HepG2 (cell line): ENCODE results near the gene PRIM2. TPM values are rescaled to one million over a fixed set of nuclear protein-coding genes. Genes with fewer than 3 reads are reported as not detected.
A peak's percentile ranks its signal among the peaks of the same experiment; 100 is the strongest.

Experiments used
- BCL3 ChIP-seq: sonication (generic); formaldehyde crosslinking; IDR thresholded peaks from 2 replicates; pipeline ENCODE4 v1.5.1; 2020; ENCODE audit warnings: mild to moderate bottlenecking, missing genetic modification reagents, moderate library complexity
- BRCA1 ChIP-seq: sonication (generic); formaldehyde crosslinking; IDR thresholded peaks from 2 replicates; pipeline ENCODE4 v1.4.0; 2020; ENCODE audit warnings: missing genetic modification reagents
- DMTF1 ChIP-seq: sonication (generic); formaldehyde crosslinking; IDR thresholded peaks from 2 replicates; pipeline ENCODE4 v1.4.0; 2020; ENCODE audit warnings: mild to moderate bottlenecking, missing genetic modification reagents
- FOXA1 ChIP-seq, 2 experiments: fragments of 450-650 bp in 1 of 2; sonication (generic) in 1 of 2; formaldehyde crosslinking in 1 of 2; IDR thresholded peaks; 2 replicates each; pipeline versions ENCODE4 v1.4.0 to v1.6.1; 2016 to 2020; ENCODE audit warnings: missing genetic modification reagents in 1 of 2
- GABPB1 ChIP-seq: IDR thresholded peaks from 2 replicates; pipeline ENCODE4 v1.6.1; 2016; ENCODE audit warnings: mild to moderate bottlenecking, missing genetic modification reagents, moderate library complexity, missing compliant biosample characterization
- IKZF5 ChIP-seq: IDR thresholded peaks from 2 replicates; pipeline ENCODE4 v1.6.1; 2018; ENCODE audit warnings: missing genetic modification reagents, mild to moderate bottlenecking, missing compliant biosample characterization
- REST ChIP-seq, 2 experiments: IDR thresholded peaks; 2 replicates each; pipeline ENCODE4 v1.6.1; 2011 to 2012; ENCODE audit warnings: low read length in 2 of 2, borderline replicate concordance in 1 of 2, low read depth in 1 of 2, mild to moderate bottlenecking in 1 of 2, moderate library complexity in 1 of 2
- YY1 ChIP-seq: IDR thresholded peaks from 2 replicates; pipeline ENCODE4 v1.6.1; 2011; ENCODE audit warnings: low read length, low read depth, moderate library complexity, mild to moderate bottlenecking; ENCODE audit not compliant: insufficient read depth, insufficient replicate concordance
- ZFP36L1 ChIP-seq: sonication (generic); formaldehyde crosslinking; IDR thresholded peaks from 2 replicates; pipeline ENCODE4 v1.8.0; 2022; ENCODE audit warnings: mild to moderate bottlenecking, missing genetic modification reagents, moderate library complexity
- ZNF274 ChIP-seq: sonication (generic); formaldehyde crosslinking; IDR thresholded peaks from 2 replicates; pipeline ENCODE4 v1.5.1; 2020; ENCODE audit warnings: mild to moderate bottlenecking, missing genetic modification reagents
- ZNF317 ChIP-seq: sonication (generic); formaldehyde crosslinking; IDR thresholded peaks from 2 replicates; pipeline ENCODE4 v1.5.0; 2020; ENCODE audit warnings: mild to moderate bottlenecking, missing genetic modification reagents
- ZNF446 ChIP-seq: sonication (generic); formaldehyde crosslinking; IDR thresholded peaks from 2 replicates; pipeline ENCODE4 v1.5.0; 2020; ENCODE audit warnings: mild to moderate bottlenecking, missing genetic modification reagents
- ZNF510 ChIP-seq: sonication (generic); formaldehyde crosslinking; IDR thresholded peaks from 2 replicates; pipeline ENCODE4 v1.4.0; 2020; ENCODE audit warnings: low read depth, mild to moderate bottlenecking, missing genetic modification reagents
- ZNF549 ChIP-seq: sonication (generic); formaldehyde crosslinking; IDR thresholded peaks from 2 replicates; pipeline ENCODE4 v1.5.0; 2020; ENCODE audit warnings: missing genetic modification reagents
- ZNF557 ChIP-seq: sonication (generic); formaldehyde crosslinking; IDR thresholded peaks from 2 replicates; pipeline ENCODE4 v1.4.0; 2020; ENCODE audit warnings: missing genetic modification reagents
- ZNF607 ChIP-seq: sonication (generic); formaldehyde crosslinking; IDR thresholded peaks from 2 replicates; pipeline ENCODE4 v1.5.1; 2020; ENCODE audit warnings: missing genetic modification reagents, mild to moderate bottlenecking, borderline replicate concordance
- ZNF709 ChIP-seq: sonication (generic); formaldehyde crosslinking; IDR thresholded peaks from 2 replicates; pipeline ENCODE4 v1.5.0; 2020; ENCODE audit warnings: mild to moderate bottlenecking, missing genetic modification reagents
- polyA plus RNA-seq, 8 experiments: library from polyadenylated mRNA; depleted of rRNA in 3 of 8; stranded (reverse) in 7 of 8; unstranded in 1 of 8; fragments of >200 nt; fragmentation: Illumina TruSeq in 4 of 8; extraction: Trizol in 4 of 8; gene quantifications; 2 replicates each; pipeline versions ENCODE4 v1.2.1 to v1.2.3, GENCODE V29; 2011 to 2016; ENCODE audit warnings: low read depth in 4 of 8, missing spikeins in 1 of 8, mixed read lengths in 1 of 8; ENCODE audit not compliant: insufficient read depth in 1 of 8
- total RNA-seq, 5 experiments: library from RNA; depleted of rRNA; stranded (reverse); fragments of >200 nt; fragmentation: Illumina TruSeq; extraction: Trizol; gene quantifications; 2 replicates each; pipeline ENCODE4 v1.2.3, GENCODE V29; 2016; ENCODE audit warnings: low read depth in 1 of 5

The PRIM2 gene
- total and polyA plus RNA-seq, 2 of the 13 experiments (the other 11 are each of a cell fraction or from before 2014, with no cell fraction given): 8.0 to 52.7 TPM

- TF ChIP-seq ZNF274 (CRISPR knock-in tag) (0 out of 2 replicates have a peak, but pooled peaks have one; percentile 33), ZNF317 (peak; percentile 51; the same call in 1 of the 2 replicates), ZFP36L1 (CRISPR knock-in tag) (peak; percentile 60; the same call in 1 of the 2 replicates), IKZF5 (CRISPR knock-in tag) (no peak), YY1 (no peak), DMTF1 (CRISPR knock-in tag) (no peak), ZNF607 (peak; percentile 74; the same call in 1 of the 2 replicates), GABPB1 (CRISPR knock-in tag) (peak; percentile 95), ZNF510 (CRISPR knock-in tag) (peak; percentile 70; the same call in 1 of the 2 replicates), ZNF549 (CRISPR knock-in tag) (no peak), BCL3 (CRISPR knock-in tag) (no peak), FOXA1 (IDR thresholded peaks at IDR 0.05) (no peak), FOXA1 (CRISPR knock-in tag; IDR thresholded peaks at IDR 0.05) (no peak), ZNF446 (no peak), ZNF557 (CRISPR knock-in tag) (0 out of 2 replicates have a peak, but pooled peaks have one; percentile 63), REST (IDR thresholded peaks at IDR 0.05; ENCODE audit: borderline replicate concordance in 1 of 2, low read depth in 1 of 2, low read length in 2 of 2) (peak in 1 of 2 experiments; percentile 46; a peak in 1 of 4 replicates), BRCA1 (CRISPR knock-in tag) (peak; percentile 64; the same call in 1 of the 2 replicates), ZNF709 (CRISPR knock-in tag) (no peak)
These were observed at the start of gene PRIM2 (continued) for GRCh38 chr6:57317060-57317943.
